Measurements from ENCODE around the gene ZNF253.

DNA sequence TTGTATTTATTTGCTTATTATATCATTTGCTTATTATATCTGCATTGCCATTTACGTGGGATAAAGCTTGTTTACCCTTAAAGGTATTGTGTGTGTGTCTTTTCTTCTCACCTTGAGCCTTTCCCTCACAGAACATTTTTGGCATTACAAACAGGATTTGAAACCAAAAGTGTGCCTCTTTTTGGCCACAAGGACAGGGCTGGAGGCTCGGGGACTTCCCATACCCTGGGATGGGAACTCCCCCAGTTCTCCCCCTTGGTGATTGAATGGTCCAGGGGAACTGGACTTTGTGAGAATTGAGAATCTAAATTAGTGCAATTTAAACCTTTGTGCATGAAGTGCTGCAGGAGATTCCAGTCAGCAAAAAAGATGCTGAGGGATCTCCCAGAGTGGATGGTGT, 41.8 kb upstream of the ZNF253 start:
- no peak for TF ChIP-seq POLR2A (IDR thresholded peaks at IDR 0.05)
- TF ChIP-seq, protein P1, sequence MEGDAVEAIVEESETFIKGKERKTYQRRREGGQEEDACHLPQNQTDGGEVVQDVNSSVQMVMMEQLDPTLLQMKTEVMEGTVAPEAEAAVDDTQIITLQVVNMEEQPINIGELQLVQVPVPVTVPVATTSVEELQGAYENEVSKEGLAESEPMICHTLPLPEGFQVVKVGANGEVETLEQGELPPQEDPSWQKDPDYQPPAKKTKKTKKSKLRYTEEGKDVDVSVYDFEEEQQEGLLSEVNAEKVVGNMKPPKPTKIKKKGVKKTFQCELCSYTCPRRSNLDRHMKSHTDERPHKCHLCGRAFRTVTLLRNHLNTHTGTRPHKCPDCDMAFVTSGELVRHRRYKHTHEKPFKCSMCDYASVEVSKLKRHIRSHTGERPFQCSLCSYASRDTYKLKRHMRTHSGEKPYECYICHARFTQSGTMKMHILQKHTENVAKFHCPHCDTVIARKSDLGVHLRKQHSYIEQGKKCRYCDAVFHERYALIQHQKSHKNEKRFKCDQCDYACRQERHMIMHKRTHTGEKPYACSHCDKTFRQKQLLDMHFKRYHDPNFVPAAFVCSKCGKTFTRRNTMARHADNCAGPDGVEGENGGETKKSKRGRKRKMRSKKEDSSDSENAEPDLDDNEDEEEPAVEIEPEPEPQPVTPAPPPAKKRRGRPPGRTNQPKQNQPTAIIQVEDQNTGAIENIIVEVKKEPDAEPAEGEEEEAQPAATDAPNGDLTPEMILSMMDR (IDR thresholded peaks at IDR 0.05), result no peak
